Astrocyte of the cerebellum (primary cell): ENCODE data around the gene CHP1.

Experiments used
- DNase-seq: peaks from one replicate; pipeline ENCODE4 v3.0.0-alpha.2; 2011; ENCODE audit warnings: low read depth
- H3K4me3 ChIP-seq: 2 replicates; pipeline ENCODE4 v1.5.1; 2011; ENCODE audit warnings: mild to moderate bottlenecking, low read depth, low read length, moderate library complexity
- CTCF ChIP-seq: IDR thresholded peaks from 2 replicates; pipeline ENCODE4 v1.5.1; 2012; ENCODE audit warnings: low read length, low read depth, moderate library complexity, mild to moderate bottlenecking; ENCODE audit errors: missing control alignments
- in situ Hi-C: cut with HindIII; loops from 2 replicates; pipeline ENCODE4 v1.10.0; 2017; ENCODE audit warnings: low sequenced_read_pairs

The CHP1 gene

GRCh38 chr15:41323611-41324010 is 92.5 kb downstream of the CHP1 start:
- TF ChIP-seq CTCF = no peak
- DNase-seq = no peak
- in situ Hi-C loops = no loop called here
- no peak overlapping the region for H3K4me3 ChIP-seq

GRCh38 chr15:41331281-41331680 is 100.2 kb downstream of the CHP1 start:
- DNase-seq = no peak
- no peak for TF ChIP-seq CTCF
- in situ Hi-C loops = no loop called here
- H3K4me3 ChIP-seq = peak overlapping the region; percentile 98
